ENCODE data around the gene MTARC1. TPM values are rescaled to one million over a fixed set of nuclear protein-coding genes. Genes with fewer than 3 reads are reported as not detected.

MTARC1 gene
- total and polyA plus RNA-seq, 9 of the 15 experiments (the other 6 are each of a cell fraction or from before 2014, with no cell fraction given): 0.07 to 0.14 (median 0.11) TPM; not detected in 6

DNA sequence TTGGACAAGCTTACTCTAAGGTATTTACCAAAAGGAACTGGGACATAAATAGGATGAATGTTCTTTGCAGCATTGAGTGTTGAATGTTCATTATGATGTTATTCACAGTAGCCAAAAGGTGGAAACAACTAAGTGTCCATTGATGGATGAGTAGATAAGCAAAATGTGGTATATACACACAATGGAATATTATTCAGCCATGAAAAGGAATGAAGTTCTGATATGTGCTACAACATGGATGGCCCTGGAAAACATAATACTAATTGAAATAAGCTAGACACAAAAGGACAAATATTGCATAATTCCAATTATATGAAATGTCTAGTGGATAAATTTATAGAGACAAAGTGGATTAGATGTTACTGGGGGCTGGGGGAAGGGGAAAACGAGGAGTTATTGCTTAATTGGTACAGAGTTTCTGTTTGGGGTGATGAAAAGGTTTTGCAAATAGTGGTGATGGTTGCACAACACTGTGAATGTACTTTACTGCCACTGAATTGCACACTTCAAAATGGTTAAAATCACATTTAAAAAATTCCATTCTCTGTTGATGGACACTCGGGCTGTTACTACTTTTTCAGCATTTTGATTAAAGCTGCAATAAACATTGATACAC is 2.9 kb downstream of the MTARC1 start (continued):
- TF ChIP-seq, protein P1, sequence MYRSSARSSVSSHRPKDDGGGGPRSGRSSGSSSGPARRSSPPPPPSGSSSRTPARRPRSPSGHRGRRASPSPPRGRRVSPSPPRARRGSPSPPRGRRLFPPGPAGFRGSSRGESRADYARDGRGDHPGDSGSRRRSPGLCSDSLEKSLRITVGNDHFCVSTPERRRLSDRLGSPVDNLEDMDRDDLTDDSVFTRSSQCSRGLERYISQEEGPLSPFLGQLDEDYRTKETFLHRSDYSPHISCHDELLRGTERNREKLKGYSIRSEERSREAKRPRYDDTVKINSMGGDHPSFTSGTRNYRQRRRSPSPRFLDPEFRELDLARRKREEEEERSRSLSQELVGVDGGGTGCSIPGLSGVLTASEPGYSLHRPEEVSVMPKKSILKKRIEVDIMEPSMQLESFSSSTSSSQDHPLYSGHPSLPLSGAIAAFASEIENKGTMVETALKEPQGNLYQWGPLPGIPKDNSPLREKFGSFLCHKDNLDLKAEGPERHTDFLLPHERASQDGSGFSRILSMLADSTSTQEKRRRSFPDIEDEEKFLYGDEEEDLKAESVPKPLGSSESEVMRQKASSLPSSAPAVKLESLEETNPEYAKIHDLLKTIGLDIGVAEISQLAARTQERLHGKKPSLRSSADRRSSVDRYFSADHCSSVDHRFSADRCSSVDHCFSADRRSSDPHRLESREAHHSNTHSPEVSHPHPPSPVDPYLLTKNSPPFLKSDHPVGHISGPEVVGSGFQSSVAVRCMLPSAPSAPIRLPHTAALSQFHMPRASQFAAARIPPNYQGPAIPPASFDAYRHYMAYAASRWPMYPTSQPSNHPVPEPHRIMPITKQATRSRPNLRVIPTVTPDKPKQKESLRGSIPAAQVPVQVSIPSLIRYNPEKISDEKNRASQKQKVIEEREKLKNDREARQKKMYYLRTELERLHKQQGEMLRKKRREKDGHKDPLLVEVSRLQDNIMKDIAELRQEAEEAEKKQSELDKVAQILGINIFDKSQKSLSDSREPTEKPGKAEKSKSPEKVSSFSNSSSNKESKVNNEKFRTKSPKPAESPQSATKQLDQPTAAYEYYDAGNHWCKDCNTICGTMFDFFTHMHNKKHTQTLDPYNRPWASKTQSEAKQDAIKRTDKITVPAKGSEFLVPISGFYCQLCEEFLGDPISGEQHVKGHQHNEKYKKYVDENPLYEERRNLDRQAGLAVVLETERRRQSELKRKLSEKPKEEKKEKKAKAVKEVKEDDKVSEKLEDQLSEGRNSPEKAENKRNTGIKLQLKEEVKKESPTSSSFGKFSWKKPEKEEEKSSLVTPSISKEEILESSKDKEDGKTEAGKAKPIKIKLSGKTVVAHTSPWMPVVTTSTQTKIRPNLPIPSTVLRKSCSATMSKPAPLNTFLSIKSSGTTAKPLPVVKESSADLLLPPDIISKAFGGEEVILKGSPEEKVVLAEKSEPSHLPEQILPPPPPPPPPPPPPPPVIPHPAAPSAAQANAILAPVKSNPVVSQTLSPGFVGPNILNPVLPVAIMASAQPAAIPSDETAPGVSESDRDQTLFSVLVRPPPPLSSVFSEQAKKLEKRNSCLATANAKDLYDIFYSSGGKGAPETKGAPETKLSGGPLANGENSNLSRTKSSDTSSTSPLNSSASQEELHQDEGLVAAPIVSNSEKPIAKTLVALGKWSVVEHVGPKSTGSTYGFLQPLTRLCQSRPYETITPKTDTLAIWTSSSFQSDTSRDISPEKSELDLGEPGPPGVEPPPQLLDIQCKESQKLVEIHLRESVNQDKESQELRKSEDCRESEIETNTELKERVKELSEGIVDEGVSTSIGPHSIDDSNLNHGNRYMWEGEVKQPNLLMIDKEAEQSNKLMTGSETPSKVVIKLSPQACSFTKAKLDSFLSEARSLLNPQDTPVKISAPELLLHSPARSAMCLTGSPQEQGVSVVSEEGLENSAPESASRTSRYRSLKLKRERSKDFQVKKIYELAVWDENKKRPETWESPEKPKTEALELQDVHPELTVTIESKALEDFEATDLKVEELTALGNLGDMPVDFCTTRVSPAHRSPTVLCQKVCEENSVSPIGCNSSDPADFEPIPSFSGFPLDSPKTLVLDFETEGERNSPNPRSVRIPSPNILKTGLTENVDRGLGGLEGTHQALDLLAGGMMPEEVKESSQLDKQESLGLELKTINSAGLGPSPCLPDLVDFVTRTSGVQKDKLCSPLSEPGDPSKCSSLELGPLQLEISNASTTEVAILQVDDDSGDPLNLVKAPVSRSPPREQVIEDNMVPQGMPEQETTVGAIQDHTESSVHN (IDR thresholded peaks at IDR 0.05; ENCODE audit: borderline replicate concordance in 1 of 2, low read depth in 1 of 2): no peak
- TF ChIP-seq POLR2B (IDR thresholded peaks at IDR 0.05; ENCODE audit: low read depth, partially characterized antibody) (no peak), RBM39 (optimal IDR thresholded peaks at IDR 0.05; ENCODE audit: low read depth, low read length) (no peak), CEBPG (CRISPR knock-in tag; IDR thresholded peaks at IDR 0.05) (no peak), CEBPG (tag; conservative IDR thresholded peaks at IDR 0.05 in 1 of 2, IDR thresholded peaks at IDR 0.05 in 1 of 2) (peak in 1 of 2 experiments; percentile 72; a peak in 3 of 4 replicates), HCFC1 (IDR thresholded peaks at IDR 0.05; ENCODE audit: low read depth, low read length) (no peak), MEIS2 (IDR thresholded peaks at IDR 0.05; ENCODE audit: partially characterized antibody) (no peak), ZNF184 (CRISPR knock-in tag; IDR thresholded peaks at IDR 0.05) (no peak)
- TF ChIP-seq, protein P2, sequence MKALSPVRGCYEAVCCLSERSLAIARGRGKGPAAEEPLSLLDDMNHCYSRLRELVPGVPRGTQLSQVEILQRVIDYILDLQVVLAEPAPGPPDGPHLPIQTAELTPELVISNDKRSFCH (CRISPR knock-in tag; IDR thresholded peaks at IDR 0.05): no peak
- TF ChIP-seq, protein P2 (tag; IDR thresholded peaks at IDR 0.05): no peak
- TF ChIP-seq, protein P3, sequence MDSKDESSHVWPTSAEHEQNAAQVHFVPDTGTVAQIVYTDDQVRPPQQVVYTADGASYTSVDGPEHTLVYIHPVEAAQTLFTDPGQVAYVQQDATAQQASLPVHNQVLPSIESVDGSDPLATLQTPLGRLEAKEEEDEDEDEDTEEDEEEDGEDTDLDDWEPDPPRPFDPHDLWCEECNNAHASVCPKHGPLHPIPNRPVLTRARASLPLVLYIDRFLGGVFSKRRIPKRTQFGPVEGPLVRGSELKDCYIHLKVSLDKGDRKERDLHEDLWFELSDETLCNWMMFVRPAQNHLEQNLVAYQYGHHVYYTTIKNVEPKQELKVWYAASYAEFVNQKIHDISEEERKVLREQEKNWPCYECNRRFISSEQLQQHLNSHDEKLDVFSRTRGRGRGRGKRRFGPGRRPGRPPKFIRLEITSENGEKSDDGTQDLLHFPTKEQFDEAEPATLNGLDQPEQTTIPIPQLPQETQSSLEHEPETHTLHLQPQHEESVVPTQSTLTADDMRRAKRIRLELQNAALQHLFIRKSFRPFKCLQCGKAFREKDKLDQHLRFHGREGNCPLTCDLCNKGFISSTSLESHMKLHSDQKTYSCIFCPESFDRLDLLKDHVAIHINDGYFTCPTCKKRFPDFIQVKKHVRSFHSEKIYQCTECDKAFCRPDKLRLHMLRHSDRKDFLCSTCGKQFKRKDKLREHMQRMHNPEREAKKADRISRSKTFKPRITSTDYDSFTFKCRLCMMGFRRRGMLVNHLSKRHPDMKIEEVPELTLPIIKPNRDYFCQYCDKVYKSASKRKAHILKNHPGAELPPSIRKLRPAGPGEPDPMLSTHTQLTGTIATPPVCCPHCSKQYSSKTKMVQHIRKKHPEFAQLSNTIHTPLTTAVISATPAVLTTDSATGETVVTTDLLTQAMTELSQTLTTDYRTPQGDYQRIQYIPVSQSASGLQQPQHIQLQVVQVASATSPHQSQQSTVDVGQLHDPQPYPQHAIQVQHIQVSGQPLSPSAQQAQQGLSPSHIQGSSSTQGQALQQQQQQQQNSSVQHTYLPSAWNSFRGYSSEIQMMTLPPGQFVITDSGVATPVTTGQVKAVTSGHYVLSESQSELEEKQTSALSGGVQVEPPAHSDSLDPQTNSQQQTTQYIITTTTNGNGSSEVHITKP (IDR thresholded peaks at IDR 0.05; ENCODE audit: partially characterized antibody): no peak
- TF ChIP-seq, protein P4, sequence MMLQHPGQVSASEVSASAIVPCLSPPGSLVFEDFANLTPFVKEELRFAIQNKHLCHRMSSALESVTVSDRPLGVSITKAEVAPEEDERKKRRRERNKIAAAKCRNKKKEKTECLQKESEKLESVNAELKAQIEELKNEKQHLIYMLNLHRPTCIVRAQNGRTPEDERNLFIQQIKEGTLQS (IDR thresholded peaks at IDR 0.05): no peak
- TF ChIP-seq, protein P4 (CRISPR knock-in tag; conservative IDR thresholded peaks at IDR 0.05): no peak
